HepG2 (cell line): ENCODE data around the gene DMKN. TPM values are rescaled to one million over a fixed set of nuclear protein-coding genes. Genes with fewer than 3 reads are reported as not detected.

ENCODE experiments used
- CBX2 ChIP-seq, 2 experiments: fragments of 200-600 bp in 1 of 2; sonication (generic); formaldehyde crosslinking in 1 of 2; IDR thresholded peaks; 2 replicates each; pipeline versions ENCODE4 v1.7.0 to v1.8.1; 2018 to 2022; ENCODE audit warnings: low read depth in 2 of 2, low read length in 1 of 2, mild to moderate bottlenecking in 1 of 2, missing genetic modification reagents in 1 of 2
- HNRNPL ChIP-seq: fragments of 200-400 bp; formaldehyde crosslinking; IDR thresholded peaks from 2 replicates; pipeline ENCODE4 v1.6.1; 2017; ENCODE audit warnings: mild to moderate bottlenecking, low read depth, low read length
- IKZF4 ChIP-seq: sonication (generic); formaldehyde crosslinking; IDR thresholded peaks from 2 replicates; pipeline ENCODE4 v1.5.1; 2020; ENCODE audit warnings: borderline replicate concordance, mild to moderate bottlenecking, low read depth, missing genetic modification reagents; ENCODE audit errors: not compliant biosample characterization
- POGZ ChIP-seq: sonication (generic); formaldehyde crosslinking; IDR thresholded peaks from 2 replicates; pipeline ENCODE4 v1.4.0; 2020; ENCODE audit warnings: mild to moderate bottlenecking, missing genetic modification reagents
- PTBP1 ChIP-seq: fragments of 200-400 bp; formaldehyde crosslinking; IDR thresholded peaks from 2 replicates; pipeline ENCODE4 v1.6.1; 2018; ENCODE audit warnings: low read length, low read depth; ENCODE audit not compliant: poor library complexity, severe bottlenecking
- SP5 ChIP-seq: IDR thresholded peaks from 2 replicates; pipeline ENCODE4 v1.6.1; 2016; ENCODE audit warnings: low read depth, borderline replicate concordance
- TBL1XR1 ChIP-seq: fragments of 150-350 bp; IDR thresholded peaks from 2 replicates; pipeline ENCODE4 v1.6.1; 2014; ENCODE audit warnings: borderline replicate concordance, low read length; ENCODE audit not compliant: partially characterized antibody
- TGIF2 ChIP-seq: IDR thresholded peaks from 2 replicates; pipeline ENCODE4 v1.6.1; 2016; ENCODE audit warnings: control low read depth, missing compliant biosample characterization
- THAP9 ChIP-seq: sonication (generic); formaldehyde crosslinking; IDR thresholded peaks from 2 replicates; pipeline ENCODE4; 2020; ENCODE audit warnings: missing genetic modification reagents, mild to moderate bottlenecking, borderline replicate concordance
- ZBTB2 ChIP-seq: sonication (generic); formaldehyde crosslinking; IDR thresholded peaks from 2 replicates; pipeline ENCODE4 v1.8.0; 2022; ENCODE audit warnings: low read depth, missing genetic modification reagents
- ZFP36 ChIP-seq: fragments of 150-350 bp; IDR thresholded peaks from 2 replicates; pipeline ENCODE4 v1.6.1; 2018; ENCODE audit warnings: borderline replicate concordance, low read length, low read depth; ENCODE audit not compliant: partially characterized antibody
- ZMYM3 ChIP-seq: sonication (generic); formaldehyde crosslinking; IDR thresholded peaks from 2 replicates; pipeline ENCODE4 v1.5.1; 2020; ENCODE audit warnings: mild to moderate bottlenecking, missing genetic modification reagents
- ZNF235 ChIP-seq: sonication (generic); formaldehyde crosslinking; IDR thresholded peaks from 2 replicates; pipeline ENCODE4 v1.8.1; 2023; ENCODE audit warnings: mild to moderate bottlenecking, missing genetic modification reagents, borderline replicate concordance
- ZNF619 ChIP-seq: sonication (generic); formaldehyde crosslinking; IDR thresholded peaks from 2 replicates; pipeline ENCODE4 v1.4.0; 2020; ENCODE audit warnings: mild to moderate bottlenecking, missing genetic modification reagents
- ZNF790 ChIP-seq: sonication (generic); formaldehyde crosslinking; IDR thresholded peaks from 2 replicates; pipeline ENCODE4 v1.8.0; 2022; ENCODE audit warnings: missing genetic modification reagents, mild to moderate bottlenecking, borderline replicate concordance
- ZSCAN22 ChIP-seq: sonication (generic); formaldehyde crosslinking; IDR thresholded peaks from 2 replicates; pipeline ENCODE4 v1.4.0; 2020; ENCODE audit warnings: mild to moderate bottlenecking, missing genetic modification reagents
- polyA plus RNA-seq, 8 experiments: library from polyadenylated mRNA; depleted of rRNA in 3 of 8; stranded (reverse) in 7 of 8; unstranded in 1 of 8; fragments of >200 nt; fragmentation: Illumina TruSeq in 4 of 8; extraction: Trizol in 4 of 8; gene quantifications; 2 replicates each; pipeline versions ENCODE4 v1.2.1 to v1.2.3, GENCODE V29; 2011 to 2016; ENCODE audit warnings: low read depth in 4 of 8, missing spikeins in 1 of 8, mixed read lengths in 1 of 8; ENCODE audit not compliant: insufficient read depth in 1 of 8
- total RNA-seq, 5 experiments: library from RNA; depleted of rRNA; stranded (reverse); fragments of >200 nt; fragmentation: Illumina TruSeq; extraction: Trizol; gene quantifications; 2 replicates each; pipeline ENCODE4 v1.2.3, GENCODE V29; 2016; ENCODE audit warnings: low read depth in 1 of 5
- TF ChIP-seq, protein P1 (sequence below): sonication (generic); formaldehyde crosslinking; IDR thresholded peaks from 2 replicates; pipeline ENCODE4 v1.4.0; 2020; ENCODE audit warnings: mild to moderate bottlenecking, missing genetic modification reagents
- TF ChIP-seq, protein P2 (sequence below): sonication (generic); formaldehyde crosslinking; IDR thresholded peaks from 2 replicates; pipeline ENCODE4 v1.9.0; 2022; ENCODE audit warnings: missing genetic modification reagents, mild to moderate bottlenecking, borderline replicate concordance

DMKN gene
- total and polyA plus RNA-seq, 2 of the 13 experiments (the other 11 are each of a cell fraction or from before 2014, with no cell fraction given) = 50.8 to 57.1 TPM

DNA sequence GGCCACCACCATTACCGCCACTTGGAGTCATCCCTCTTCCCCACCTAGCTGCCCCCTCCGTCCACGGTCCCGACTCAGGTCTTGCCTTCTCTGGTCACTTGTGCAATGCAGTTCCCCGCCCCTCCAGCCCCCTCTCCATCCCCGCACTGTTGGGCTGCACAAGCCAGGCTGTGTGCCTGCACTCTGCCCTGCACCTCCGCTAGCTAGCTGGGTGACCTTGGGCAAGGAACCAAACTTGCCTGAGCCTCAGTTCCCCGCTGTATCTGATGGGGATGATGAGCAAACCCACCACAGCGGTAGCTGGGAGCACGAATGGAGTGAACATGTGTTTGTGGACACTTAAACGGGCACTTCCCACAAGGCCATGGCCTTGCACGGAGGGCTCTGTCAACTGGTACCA is 26.4 kb upstream of the DMKN start (continued):
- TF ChIP-seq ZMYM3 (CRISPR knock-in tag) = 0 out of 2 replicates have a peak, but pooled peaks have one; percentile 18
- TF ChIP-seq ZSCAN22 = no peak
- no peak for TF ChIP-seq TBL1XR1
- no peak for TF ChIP-seq PTBP1
- TF ChIP-seq HNRNPL = no peak
- no peak for TF ChIP-seq ZBTB2 (CRISPR knock-in tag)
- no peak for TF ChIP-seq TGIF2 (CRISPR knock-in tag)
- no peak for TF ChIP-seq POGZ (CRISPR knock-in tag)
- TF ChIP-seq ZNF235 (CRISPR knock-in tag) = no peak
- TF ChIP-seq ZNF619 (CRISPR knock-in tag) = no peak
- TF ChIP-seq, protein P1, sequence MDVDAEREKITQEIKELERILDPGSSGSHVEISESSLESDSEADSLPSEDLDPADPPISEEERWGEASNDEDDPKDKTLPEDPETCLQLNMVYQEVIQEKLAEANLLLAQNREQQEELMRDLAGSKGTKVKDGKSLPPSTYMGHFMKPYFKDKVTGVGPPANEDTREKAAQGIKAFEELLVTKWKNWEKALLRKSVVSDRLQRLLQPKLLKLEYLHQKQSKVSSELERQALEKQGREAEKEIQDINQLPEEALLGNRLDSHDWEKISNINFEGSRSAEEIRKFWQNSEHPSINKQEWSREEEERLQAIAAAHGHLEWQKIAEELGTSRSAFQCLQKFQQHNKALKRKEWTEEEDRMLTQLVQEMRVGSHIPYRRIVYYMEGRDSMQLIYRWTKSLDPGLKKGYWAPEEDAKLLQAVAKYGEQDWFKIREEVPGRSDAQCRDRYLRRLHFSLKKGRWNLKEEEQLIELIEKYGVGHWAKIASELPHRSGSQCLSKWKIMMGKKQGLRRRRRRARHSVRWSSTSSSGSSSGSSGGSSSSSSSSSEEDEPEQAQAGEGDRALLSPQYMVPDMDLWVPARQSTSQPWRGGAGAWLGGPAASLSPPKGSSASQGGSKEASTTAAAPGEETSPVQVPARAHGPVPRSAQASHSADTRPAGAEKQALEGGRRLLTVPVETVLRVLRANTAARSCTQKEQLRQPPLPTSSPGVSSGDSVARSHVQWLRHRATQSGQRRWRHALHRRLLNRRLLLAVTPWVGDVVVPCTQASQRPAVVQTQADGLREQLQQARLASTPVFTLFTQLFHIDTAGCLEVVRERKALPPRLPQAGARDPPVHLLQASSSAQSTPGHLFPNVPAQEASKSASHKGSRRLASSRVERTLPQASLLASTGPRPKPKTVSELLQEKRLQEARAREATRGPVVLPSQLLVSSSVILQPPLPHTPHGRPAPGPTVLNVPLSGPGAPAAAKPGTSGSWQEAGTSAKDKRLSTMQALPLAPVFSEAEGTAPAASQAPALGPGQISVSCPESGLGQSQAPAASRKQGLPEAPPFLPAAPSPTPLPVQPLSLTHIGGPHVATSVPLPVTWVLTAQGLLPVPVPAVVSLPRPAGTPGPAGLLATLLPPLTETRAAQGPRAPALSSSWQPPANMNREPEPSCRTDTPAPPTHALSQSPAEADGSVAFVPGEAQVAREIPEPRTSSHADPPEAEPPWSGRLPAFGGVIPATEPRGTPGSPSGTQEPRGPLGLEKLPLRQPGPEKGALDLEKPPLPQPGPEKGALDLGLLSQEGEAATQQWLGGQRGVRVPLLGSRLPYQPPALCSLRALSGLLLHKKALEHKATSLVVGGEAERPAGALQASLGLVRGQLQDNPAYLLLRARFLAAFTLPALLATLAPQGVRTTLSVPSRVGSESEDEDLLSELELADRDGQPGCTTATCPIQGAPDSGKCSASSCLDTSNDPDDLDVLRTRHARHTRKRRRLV (CRISPR knock-in tag) = no peak
- no peak for TF ChIP-seq THAP9 (CRISPR knock-in tag)
- no peak for TF ChIP-seq IKZF4
- TF ChIP-seq CBX2 (IDR thresholded peaks at IDR 0.05; ENCODE audit: low read depth, low read length) = no peak
- TF ChIP-seq CBX2 (CRISPR knock-in tag; IDR thresholded peaks at IDR 0.05; ENCODE audit: low read depth) = no peak
- TF ChIP-seq, protein P2, sequence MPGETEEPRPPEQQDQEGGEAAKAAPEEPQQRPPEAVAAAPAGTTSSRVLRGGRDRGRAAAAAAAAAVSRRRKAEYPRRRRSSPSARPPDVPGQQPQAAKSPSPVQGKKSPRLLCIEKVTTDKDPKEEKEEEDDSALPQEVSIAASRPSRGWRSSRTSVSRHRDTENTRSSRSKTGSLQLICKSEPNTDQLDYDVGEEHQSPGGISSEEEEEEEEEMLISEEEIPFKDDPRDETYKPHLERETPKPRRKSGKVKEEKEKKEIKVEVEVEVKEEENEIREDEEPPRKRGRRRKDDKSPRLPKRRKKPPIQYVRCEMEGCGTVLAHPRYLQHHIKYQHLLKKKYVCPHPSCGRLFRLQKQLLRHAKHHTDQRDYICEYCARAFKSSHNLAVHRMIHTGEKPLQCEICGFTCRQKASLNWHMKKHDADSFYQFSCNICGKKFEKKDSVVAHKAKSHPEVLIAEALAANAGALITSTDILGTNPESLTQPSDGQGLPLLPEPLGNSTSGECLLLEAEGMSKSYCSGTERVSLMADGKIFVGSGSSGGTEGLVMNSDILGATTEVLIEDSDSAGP (CRISPR knock-in tag) = peak; percentile 36; the same call in 1 of the 2 replicates
- TF ChIP-seq ZFP36 = no peak
- no peak for TF ChIP-seq ZNF790 (CRISPR knock-in tag)
- peak; percentile 20; the same call in 1 of the 2 replicates for TF ChIP-seq SP5 (CRISPR knock-in tag)
